ENCODE results near the gene ZHX3.
"Not testable (repeated sequence)": the region's sequence is repeated elsewhere in the genome, so short reads cannot be mapped to it uniquely, and the experiment has no call there.

The ZHX3 gene

DNA sequence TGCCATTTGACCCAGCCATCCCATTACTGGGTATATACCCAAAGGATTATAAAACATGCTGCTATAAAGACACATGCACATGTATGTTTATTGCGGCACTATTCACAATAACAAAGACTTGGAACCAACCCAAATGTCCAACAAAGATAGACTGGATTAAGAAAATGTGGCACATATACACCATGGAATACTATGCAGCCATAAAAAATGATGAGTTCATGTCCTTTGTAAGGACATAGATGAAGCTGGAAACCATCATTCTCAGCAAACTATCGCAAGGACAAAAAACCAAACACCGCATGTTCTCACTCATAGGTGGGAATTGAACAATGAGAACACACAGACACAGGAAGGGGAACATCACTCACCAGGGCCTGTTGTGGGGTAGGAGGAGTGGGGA is 80.3 kb downstream of the ZHX3 start:
- H3K4me3 ChIP-seq (ENCODE audit: low read depth, low read length); DNase-seq (ENCODE audit: low read depth): not testable (repeated sequence)

- not testable (repeated sequence) for DNase-seq (ENCODE audit: low read depth); H3K4me3 ChIP-seq (ENCODE audit: low read depth, low read length)
Observed at GRCh38 chr20:41236818-41237217, 80.7 kb downstream of the ZHX3 start.

GRCh38 chr20:41234546-41234945 is 83.0 kb downstream of the ZHX3 start:
- DNase-seq (ENCODE audit: low read depth): no peak
- no peak overlapping the region for H3K4me3 ChIP-seq (ENCODE audit: low read depth, low read length)

DNA sequence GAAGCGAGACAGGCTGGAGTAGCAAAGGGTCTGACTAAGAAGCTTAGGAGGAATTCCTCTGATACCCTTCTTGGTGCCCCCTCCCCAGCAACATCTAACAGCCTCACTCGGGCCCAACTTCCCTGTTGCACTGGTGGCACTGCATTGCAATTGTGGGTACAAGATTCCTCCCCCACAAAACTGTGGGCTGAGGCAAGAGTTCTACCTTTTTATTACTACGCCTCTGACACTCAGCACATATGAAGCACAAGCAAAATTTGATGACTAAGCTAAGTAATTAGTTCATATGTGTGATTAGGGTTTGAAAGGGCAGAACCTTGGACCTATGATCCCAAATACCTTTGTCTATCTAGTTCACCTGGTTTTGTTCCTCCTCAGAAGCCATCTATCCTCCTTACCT is 83.5 kb downstream of the ZHX3 start:
- no peak for DNase-seq (ENCODE audit: low read depth)
- H3K4me3 ChIP-seq (ENCODE audit: low read depth, low read length): no peak overlapping the region

DNA sequence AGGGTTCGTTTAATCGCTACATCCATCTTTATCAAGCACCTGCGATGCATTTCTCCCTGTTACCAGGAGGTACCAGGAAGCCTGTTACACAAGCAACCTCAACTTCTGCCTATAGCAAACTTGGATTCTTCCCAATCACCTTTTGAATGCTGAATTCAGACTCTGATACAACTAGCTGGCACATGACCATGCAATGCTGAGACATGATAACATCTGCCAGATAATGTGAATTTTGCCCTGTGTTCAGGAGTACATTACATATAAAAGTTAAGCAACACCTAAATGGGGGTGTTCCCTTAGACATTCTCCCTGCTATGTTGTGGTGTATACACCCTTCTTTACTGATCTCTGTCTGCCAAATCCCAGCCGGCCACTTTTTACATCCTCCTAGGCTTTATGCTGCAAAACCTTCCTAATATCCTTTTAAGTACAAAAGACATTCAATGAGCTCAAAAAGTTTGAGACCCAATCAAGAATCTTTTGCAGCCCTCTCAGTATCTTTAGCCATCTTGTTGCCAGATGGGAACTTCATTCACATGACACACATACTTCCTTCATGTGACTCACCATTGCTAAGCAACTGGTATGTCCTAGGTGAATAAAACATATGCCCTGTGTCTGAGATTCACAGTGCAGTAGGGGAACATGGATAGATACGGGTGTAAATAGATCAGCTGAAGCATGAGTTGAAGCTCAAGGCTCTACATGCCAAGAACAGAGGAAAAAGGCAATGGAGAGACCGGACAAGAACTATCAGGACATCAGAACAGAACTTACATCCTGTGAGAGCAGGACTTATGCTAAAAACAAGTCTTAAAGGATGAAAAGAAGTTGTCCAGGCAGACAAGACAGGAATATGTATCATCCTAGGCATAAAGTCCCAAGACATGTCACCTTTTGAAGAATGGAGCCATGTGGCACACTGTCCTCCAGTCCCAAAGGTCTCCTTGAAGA is 84.3 kb downstream of the ZHX3 start:
- no peak overlapping the region for H3K4me3 ChIP-seq (ENCODE audit: low read depth, low read length)
- DNase-seq (ENCODE audit: low read depth): peak; percentile 86

DNA sequence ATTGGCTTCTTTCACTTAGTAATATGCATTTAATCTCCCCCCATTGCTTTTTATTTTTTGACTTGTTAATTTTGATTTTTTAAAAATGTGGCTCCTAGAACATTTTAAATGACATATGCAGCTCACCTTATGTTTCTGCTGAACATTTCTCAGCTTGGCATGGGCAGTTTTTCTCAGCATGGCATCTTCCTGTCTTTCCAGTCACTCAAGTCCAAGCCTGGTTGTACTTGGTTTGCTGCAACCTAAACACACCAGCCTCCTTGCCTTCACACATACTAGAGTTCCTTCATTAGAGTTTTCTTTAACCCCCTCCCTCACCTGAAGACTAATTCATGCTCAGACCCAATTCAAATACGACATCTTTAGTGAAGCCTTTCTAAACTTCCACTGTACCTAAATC is 86.4 kb downstream of the ZHX3 start:
- DNase-seq (ENCODE audit: low read depth): no peak
- H3K4me3 ChIP-seq (ENCODE audit: low read depth, low read length): no peak overlapping the region

GRCh38 chr20:41230136-41230535 is 87.4 kb downstream of the ZHX3 start:
- DNase-seq (ENCODE audit: low read depth): no peak
- H3K4me3 ChIP-seq (ENCODE audit: low read depth, low read length): no peak overlapping the region

DNA sequence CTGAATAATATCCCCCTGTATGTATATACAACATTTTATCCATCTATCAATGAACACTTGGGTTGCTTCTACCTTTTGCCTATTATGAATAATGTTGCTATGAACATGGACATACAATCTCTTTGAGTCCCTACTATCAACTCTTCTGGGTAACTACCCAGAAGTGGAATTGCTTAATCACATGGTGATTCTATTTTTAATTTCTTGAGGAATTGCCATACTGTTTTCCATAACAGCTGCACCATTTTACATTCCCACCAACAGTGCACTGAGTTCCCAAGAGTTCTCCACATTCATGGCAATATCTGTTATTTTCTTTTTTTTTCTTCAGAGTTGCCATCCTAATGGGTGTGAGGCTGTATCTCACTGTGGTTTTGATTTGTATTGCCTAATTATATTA is 88.3 kb downstream of the ZHX3 start:
- no peak overlapping the region for H3K4me3 ChIP-seq (ENCODE audit: low read depth, low read length)
- no peak for DNase-seq (ENCODE audit: low read depth)

- no peak for DNase-seq (ENCODE audit: low read depth)
- no peak overlapping the region for H3K4me3 ChIP-seq (ENCODE audit: low read depth, low read length)
Observed at GRCh38 chr20:41228858-41229257, 88.7 kb downstream of the ZHX3 start.

- no peak for DNase-seq (ENCODE audit: low read depth)
- H3K4me3 ChIP-seq (ENCODE audit: low read depth, low read length): no peak overlapping the region
Observed at GRCh38 chr20:41226426-41226825, 91.1 kb downstream of the ZHX3 start.

DNA sequence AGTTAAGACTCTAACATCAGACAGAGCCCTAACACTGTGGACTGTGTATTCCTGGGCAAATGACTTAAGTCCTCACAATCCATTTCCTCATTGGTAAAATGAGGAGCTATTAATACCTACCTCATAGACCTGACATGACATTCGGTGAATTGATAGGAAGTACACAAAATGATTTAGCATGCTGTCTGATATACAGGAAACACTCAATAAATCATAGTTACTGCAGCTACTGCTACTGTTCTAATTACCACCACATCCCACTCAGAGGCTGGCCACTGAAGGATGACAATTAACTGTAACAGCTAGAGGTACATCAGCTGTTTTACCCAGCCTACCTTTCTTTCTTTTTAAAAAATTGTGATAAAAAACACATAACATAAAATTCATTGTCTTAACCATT is 92.4 kb downstream of the ZHX3 start:
- H3K4me3 ChIP-seq (ENCODE audit: low read depth, low read length): no peak overlapping the region
- DNase-seq (ENCODE audit: low read depth): no peak

DNA sequence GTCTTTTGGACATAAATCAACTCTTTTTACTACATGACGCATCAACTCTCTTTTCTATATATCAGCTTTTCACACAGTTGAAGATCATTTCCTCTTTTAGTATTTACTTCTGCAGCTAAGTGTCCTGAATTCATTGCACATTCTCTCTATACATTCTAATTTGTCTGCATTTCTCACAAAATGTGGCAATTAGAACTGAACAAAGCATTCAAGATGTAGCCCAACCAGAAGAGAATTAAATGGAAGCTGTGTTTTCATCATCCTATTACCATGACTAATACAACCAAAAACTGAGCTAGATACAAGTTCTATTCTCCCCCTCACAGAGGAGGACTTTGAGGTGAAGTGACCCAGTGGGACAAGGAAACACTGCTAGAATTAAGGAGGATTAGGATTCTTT is 93.2 kb downstream of the ZHX3 start:
- H3K4me3 ChIP-seq (ENCODE audit: low read depth, low read length): no peak overlapping the region
- no peak for DNase-seq (ENCODE audit: low read depth)

GRCh38 chr20:41223112-41223511 is 94.4 kb downstream of the ZHX3 start:
- DNase-seq (ENCODE audit: low read depth): no peak
- no peak overlapping the region for H3K4me3 ChIP-seq (ENCODE audit: low read depth, low read length)

- H3K4me3 ChIP-seq (ENCODE audit: low read depth, low read length): no peak overlapping the region
- DNase-seq (ENCODE audit: low read depth): no peak
Observed at GRCh38 chr20:41222703-41223102, 94.8 kb downstream of the ZHX3 start.

GRCh38 chr20:41222296-41222695 is 95.2 kb downstream of the ZHX3 start:
- DNase-seq (ENCODE audit: low read depth): no peak
- H3K4me3 ChIP-seq (ENCODE audit: low read depth, low read length): no peak overlapping the region

DNA sequence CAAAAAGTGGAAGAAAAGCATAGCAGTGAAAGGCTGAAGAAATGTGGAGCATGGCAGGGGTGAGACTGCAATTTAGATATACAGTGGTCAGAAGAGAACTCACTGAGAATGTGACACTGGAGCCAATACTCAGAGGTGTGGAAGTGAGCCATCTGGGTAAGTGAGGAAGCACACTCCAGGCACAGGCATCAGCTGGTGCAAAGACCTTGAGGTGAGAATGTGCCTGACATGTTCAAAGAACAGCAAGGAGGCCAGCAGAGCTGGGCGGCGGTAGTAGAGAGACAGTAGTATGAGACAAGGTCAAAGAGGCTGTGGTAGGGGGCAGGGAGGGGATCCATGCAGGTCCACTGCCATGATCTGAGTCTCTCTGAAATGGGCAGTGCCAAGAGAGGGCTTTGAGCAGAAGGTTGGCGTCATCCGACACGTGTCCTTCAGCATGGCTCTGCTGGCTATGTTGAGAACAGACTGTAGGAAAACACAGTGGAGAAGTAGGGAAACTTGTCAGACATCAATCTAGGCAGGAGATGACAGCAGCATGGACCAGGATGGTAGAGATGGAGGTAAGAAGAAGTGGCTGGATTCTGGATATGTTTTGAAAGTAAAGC is 95.8 kb downstream of the ZHX3 start:
- no peak overlapping the region for H3K4me3 ChIP-seq (ENCODE audit: low read depth, low read length)
- no peak for DNase-seq (ENCODE audit: low read depth)

- DNase-seq (ENCODE audit: low read depth): no peak
- H3K4me3 ChIP-seq (ENCODE audit: low read depth, low read length): no peak overlapping the region
Observed at GRCh38 chr20:41219824-41220223, 97.7 kb downstream of the ZHX3 start.

DNA sequence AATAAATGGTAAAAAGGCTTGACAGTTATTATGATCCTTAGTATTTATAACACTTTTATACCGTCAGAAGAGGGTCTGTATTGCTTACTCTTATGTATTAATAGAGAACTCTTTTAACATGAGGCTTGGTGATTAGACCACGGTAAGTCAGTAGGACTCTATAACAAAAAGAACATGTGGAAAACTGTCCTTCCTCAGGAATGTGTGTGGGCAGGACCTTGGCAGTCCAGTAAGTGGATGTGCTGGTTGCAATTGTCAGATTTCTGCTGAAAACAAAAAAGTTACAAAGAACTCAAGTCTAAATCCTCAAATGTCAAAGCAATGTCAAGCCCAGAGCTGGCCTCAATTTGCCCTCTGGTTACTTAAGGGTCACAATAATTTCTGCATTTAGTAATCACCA is 99.1 kb downstream of the ZHX3 start:
- no peak overlapping the region for H3K4me3 ChIP-seq (ENCODE audit: low read depth, low read length)
- DNase-seq (ENCODE audit: low read depth): peak; percentile 39

DNA sequence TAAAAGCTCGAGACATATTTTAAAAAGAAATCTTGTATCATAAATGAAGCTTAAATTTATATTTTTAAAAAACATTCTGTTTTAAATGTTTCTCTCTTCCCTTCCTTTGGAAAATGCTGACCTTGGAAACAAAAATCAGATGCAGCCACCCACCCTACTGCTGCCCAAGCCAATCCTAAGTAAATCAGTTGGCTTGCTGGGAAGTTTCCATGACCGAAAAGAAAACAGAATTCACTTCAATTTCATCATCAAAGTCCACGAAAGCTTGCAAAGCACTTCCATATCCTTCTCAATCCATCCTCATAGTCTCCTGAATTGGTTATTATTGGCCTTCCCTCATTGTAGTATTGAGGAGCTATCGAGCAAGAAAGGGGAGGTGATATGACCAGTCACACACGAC is 100.1 kb downstream of the ZHX3 start:
- no peak overlapping the region for H3K4me3 ChIP-seq (ENCODE audit: low read depth, low read length)

DNA sequence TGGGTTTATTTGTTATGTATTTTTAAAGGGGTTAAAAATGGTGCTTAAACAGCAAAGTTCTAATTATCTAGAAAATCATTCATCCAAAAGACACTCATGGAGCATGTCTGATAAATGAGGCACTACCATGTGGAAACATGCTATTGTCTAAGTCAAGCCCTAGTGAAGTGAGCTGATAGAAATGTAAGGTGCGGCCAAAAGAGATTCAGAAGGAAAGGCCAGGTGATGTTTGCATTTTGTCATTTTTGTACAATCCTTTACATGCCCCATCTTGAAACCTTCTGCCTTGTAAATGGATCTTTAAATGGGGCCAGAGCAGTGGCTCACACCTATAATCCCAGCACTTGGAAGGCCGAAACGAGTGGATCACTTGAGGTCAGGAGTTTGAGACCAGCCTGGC is 102.9 kb downstream of the ZHX3 start:
- no peak overlapping the region for H3K4me3 ChIP-seq (ENCODE audit: low read depth, low read length)
- no peak for DNase-seq (ENCODE audit: low read depth)

More for the DNA sequence above, 100.1 kb downstream of the ZHX3 start:
- no peak for DNase-seq (ENCODE audit: low read depth)

GRCh38 chr20:41214202-41214601 is 103.3 kb downstream of the ZHX3 start:
- DNase-seq (ENCODE audit: low read depth): no peak
- H3K4me3 ChIP-seq (ENCODE audit: low read depth, low read length): no peak overlapping the region
